ENCODE data around the gene COG4.
A peak's percentile ranks its signal among the peaks of the same experiment; 100 is the strongest.

COG4 gene

DNA sequence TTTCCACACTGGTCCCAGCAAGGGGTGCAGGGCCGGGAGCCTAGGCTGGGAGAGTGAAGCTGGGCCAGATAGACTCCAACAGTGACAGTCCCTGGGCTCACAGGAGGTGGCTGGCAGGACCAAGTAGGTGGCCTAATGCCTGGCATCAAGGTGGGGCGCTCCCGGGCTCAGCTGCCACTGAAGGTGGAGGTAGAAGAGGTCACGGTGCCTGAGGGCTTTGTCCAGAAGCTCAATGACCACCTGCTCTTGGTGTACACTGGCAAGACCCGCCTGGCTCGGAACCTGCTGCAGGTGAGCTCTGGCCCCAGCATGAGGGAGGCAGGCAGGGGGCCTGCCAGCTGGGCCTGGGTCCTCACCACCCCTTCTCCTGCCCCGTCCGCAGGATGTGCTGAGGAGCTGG lies 45.2 kb downstream of the COG4 start:
- no peak for DNase-seq

- peak; percentile 68 for DNase-seq
Observed at GRCh38 chr16:70476272-70477020, 46.9 kb downstream of the COG4 start.

GRCh38 chr16:70475054-70475871 lies 48.1 kb downstream of the COG4 start:
- DNase-seq: no peak

- no peak for DNase-seq
Observed at GRCh38 chr16:70474320-70475053, 48.9 kb downstream of the COG4 start.

DNA sequence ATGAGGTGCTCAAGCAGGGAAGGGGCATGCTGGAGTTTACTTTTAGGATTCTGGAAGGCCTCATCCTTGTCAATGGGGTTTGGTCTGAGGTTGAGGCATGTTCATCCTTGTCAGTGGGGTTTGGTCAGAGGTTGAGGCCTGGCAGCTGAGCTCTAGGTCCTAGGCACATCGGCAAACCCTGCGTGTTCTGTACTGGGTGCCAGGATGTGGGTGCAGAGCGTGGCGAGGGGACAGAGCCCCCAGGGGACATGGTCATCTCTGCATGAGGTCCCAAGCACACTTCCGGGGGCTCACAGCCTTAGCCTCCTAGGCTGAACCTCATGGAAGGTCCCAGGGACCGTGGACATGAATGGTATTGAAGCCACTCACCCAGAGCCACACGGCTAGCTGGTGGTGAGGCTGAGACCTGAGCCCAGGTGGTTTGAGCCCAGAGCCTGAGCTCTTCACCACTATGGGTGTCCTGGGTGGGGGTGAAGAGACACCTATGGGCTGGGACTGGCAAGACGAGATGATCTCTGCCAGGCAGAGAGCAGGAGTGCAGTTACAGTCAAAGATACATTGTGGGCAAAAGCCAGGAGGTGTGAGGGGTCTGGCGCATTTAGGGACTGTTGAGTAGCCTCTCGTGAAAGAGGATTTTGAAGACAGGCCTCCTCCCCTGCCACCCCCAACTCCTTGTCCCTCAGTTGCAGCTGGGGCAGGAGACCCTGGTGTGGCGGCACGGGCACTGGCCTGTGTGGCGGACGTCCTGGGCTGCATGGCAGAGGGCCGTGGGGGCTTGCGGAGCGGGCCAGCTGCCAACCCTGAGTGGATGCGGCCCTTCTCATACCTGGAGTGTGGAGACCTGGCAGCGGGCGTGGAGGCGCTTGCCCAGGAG lies 49.7 kb downstream of the COG4 start:
- DNase-seq: no peak

DNA sequence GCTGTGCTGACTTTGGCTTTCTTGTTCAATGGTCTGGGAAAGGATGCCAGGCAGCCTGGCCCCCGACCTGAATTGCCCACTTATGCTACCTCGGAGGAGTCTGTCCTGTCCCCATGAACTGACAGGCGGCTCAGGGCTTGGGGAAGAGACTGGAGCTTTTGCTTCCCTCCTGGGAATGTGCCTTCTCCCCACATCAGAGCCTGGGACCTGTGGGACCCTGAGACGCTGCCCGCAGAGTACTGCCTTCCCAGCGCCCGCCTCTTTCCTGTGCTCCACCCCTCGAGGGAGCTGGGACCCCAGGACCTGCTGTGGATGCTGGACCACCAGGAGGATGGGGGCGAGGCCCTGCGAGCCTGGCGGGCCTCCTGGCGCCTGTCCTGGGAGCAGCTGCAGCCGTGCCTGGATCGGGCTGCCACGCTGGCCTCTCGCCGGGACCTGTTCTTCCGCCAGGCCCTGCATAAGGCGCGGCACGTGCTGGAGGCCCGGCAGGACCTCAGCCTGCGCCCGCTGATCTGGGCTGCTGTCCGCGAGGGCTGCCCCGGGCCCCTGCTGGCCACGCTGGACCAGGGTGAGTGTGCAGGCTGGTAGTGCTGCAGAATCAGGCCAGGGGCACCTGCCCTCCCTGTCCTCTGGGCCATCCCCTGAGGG lies 50.4 kb downstream of the COG4 start:
- DNase-seq: no peak

DNA sequence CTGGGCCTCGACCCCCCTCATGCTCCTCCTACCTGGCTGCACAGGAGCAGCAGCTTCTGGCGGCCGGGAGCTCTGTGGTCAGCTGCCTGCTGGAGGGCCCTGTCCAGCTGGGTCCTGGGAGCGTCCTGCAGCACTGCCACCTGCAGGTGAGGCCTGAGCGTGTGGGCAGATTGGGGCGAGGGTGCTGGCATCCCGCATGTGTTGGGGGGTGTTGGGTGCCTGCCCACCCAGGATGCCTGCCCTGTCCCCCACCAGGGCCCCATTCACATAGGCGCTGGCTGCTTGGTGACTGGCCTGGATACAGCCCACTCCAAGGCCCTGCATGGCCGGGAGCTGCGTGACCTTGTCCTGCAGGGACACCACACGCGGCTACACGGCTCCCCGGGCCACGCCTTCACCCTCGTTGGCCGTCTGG lies 52.4 kb downstream of the COG4 start:
- DNase-seq: no peak

- no peak for DNase-seq
Observed at GRCh38 chr16:70470141-70470926, 53.0 kb downstream of the COG4 start.

DNA sequence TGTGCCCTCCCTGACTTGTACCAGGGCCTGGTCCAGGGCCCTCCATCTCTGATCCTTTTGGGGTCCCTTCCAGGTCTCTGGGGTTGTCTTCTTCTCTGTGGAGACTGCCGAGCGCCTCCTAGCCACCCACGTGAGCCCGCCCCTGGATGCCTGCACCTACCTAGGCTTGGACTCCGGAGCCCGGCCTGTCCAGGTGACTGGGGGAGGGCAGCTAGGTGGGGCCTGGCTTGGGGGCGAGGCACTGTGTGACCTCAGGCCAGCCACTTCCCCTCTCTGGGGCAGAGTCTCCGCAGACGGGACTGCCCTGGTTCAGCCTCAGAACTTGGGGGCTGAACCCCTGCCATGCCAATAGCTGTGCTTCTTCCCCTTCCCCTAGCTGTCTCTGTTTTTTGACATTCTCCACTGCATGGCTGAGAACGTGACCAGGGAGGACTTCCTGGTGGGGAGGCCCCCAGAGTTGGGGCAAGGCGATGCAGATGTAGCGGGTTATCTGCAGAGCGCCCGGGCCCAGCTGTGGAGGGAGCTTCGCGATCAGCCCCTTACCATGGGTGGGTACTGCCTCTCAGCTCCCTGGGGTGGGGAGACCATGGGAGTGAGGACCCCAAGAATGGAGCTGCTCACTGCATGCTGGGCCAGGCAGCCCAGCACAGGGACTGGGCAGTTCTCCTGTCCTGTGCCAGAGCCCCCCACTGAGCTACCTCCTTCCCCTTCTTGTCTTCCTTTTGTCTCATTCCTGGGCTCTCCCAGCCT lies 54.4 kb downstream of the COG4 start:
- no peak for DNase-seq

DNA sequence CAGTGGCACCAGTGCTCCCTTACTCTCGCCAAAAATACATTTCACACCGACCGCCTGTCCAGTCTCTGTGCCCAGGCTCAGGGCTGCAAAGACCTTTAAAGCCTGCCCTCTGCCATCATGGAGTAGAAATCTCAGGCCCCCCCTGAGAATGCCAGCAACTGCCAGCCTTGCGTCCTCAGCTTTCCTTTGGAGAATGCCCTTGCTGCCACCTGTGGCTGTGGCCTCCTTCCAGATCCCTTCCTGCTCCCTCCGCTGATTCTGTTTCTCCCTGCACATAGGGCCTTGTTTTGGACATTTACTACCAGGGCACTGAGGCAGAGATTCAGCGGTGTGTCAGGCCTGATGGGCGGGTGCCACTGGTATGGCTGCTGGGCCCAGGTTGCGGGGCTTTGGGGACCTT lies 55.7 kb downstream of the COG4 start:
- no peak for DNase-seq

- DNase-seq: no peak
Observed at GRCh38 chr16:70467113-70467512, 56.2 kb downstream of the COG4 start.

DNA sequence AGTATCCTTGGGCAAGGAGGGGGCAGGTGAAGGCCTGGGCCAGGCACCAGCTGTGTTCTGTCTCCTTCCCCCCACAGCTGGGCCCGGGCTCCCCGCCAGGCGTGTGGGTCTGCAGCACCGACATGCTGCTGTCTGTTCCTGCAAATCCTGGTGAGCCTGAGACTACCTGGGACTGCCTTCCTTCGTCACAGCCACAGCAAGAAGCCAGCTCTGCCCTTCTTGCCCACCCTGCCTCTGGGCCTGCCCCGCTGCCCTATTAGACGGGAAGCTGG lies 56.6 kb downstream of the COG4 start:
- DNase-seq: no peak

DNA sequence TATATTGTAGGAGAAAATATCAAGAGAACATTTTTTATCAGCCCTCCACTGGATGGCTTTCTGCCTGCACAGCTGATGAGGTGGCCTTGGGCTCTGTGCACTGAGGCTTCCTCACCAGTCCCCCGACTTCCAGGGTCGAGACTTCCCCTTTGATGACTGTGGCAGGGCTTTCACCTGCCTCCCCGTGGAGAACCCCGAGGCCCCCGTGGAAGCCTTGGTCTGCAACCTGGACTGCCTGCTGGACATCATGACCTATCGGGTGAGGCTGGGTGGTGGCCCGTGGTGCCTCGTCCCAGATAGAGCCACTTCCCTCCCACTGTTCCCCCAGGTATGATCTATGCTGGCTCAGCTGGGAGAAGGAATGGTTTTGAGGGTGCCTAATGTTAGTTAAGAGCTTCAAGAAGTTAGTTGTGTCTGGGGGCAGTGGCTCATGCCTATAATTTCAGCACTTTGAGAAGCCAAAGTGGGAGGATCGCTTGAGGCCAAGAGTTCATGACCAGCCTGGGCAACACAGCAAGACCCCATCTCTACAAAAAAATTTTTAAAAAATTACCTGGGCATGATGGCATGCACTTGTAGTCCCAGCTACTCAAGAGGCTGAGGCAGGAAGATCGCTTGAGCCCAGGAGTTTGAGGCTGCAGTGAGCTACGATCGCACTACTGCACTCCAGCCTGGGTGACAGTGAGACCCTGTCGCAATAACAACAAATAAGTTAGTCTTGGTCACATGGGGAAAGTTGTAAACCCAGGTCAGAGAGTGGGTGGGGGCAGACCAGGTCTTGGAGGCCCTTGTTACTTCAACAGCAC lies 57.2 kb downstream of the COG4 start:
- DNase-seq: no peak

GRCh38 chr16:70463235-70463634 lies 60.1 kb downstream of the COG4 start:
- DNase-seq: no peak

DNA sequence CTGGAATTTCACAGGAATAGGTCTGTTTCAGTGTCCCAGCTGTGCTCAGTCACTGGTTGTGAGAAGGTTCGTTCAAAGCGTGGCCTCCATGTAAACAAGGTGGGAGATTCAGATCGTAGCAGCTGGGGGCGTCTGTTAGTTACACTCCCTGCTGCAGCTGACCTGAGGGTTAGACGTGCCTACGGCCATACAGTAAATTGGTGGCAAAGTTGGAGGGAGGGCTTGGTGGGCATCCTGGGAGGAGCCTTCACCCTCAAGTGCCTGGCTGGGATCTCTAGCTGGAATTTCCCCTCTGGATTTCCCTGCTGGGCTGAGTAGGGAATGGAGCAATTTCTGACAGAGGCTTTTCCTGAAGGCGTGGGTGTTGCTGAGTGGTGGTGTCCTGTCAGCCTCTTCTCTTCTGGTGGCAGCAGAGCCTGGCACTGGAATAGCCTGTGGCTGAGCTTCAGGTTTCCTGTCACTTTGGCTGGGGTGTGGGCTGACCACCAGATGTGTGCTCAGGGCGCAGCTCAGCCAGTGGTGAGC lies 62.6 kb downstream of the COG4 start:
- DNase-seq: no peak

GRCh38 chr16:70457446-70458166 lies 65.7 kb downstream of the COG4 start:
- DNase-seq: no peak

DNA sequence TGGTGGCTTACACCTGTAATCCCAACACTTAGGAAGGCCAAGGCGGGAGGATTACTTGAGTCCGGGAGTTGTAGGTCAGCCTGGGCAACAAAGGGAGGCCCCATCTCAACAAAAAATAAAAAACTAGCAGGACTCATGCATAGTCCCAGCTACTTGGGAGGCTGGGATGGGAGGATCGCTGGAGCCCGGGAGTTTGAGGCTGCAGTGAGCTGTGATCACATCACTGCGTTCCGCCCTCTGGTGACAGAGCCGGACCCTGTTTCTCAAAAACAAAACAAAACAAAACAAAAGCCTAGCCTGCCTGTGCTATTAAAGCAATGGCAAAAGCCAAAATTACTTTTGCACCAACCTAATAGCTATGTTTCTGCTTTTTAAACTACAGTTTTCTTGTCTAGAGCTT lies 67.4 kb downstream of the COG4 start:
- no peak for DNase-seq

DNA sequence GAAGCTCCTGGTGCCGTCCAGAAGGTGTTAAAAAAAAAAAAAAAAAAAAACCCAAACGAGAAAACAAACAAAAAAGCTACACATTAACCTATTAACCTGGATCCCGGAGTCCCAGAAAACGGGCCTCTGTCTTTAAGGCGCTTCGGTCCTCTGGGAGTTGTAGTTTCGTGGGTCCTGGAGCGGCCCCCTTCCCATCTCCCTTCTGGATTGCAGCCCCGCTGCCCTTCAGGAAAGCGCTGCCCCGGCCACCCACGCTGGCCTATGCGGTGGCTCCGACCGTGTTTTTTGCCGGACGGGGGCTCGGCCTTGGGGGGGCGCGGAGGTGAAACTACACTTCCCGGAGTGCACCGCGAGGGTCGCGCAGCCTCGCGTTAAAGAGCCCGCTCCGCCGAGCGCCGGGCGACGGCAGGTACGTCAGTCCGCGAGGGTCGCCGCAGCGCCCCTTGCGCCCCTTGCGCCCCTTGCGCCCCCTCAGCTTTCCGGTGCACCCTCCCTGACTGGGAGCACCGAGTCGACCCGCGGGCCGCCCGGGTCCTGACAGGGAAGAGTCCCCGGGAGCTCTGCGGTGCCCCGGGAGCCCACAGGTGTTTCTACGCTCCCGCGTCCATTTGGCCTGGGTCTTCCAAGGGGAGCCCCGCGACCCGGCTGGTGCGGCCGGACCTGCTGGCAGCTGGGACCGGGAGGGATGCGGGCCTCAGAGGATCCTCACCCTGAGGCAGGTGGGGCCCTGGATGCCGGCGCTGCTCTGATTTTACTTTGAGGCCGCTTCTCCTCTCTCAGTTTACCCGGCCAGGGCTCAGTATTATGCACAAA lies 68.9 kb downstream of the COG4 start, which contains the start of gene FCSK:
TSS of gene FCSK (plus strand) at position 374 of the 813 bp plus-strand sequence. CDS start 8,596 bp downstream, outside the sequence.
- DNase-seq: peak; percentile 52

Measured in stimulated activated CD4-positive, alpha-beta T cell treated with anti-CD3 and anti-CD28 coated beads, Interleukin-1b, Interleukin-23, amount 100 ng/mL, for 48 hours (primary cell).